Endothelial cell of umbilical vein (primary cell): ENCODE measurements around the gene FGF19. TPM values are rescaled to one million over a fixed set of nuclear protein-coding genes. Genes with fewer than 3 reads are reported as not detected.

Experiments
- BruUV-seq: library from RNA; stranded (reverse); fragments of 400-500 nt; replicated peaks from 2 replicates; lab custom pipeline; 2021; lab: Mats Ljungman, UMichigan
- CTCF ChIA-PET: fragments of 300-600, 350-600 bp; sonication (Branson Sonifier 250); formaldehyde crosslinking; loops from one replicate; lab custom pipeline; 2021; ENCODE audit warnings: antibody characterized with exemption, inconsistent platforms; lab: Charles Lee
- POLR2A ChIA-PET: fragments of 300-600, 350-600 bp; sonication (Branson Sonifier 250); formaldehyde crosslinking; loops from one replicate; lab custom pipeline; 2021; ENCODE audit warnings: antibody characterized with exemption, inconsistent platforms; lab: Charles Lee
- DNase-seq: peaks from one replicate; pipeline ENCODE4 v3.0.0-alpha.2; 2011; ENCODE audit warnings: low read depth, low spot score
- FAIRE-seq: peaks from 2 replicates; lab custom pipeline; 2011; peaks lifted over from hg19 to GRCh38; lab: Jason Lieb, UNC
- H2AFZ ChIP-seq: 2 replicates; pipeline ENCODE4 v1.6.0; 2012; ENCODE audit warnings: low read depth, low read length, control low read depth, inconsistent platforms
- H3K27ac ChIP-seq: 2 replicates; pipeline ENCODE4 v1.5.1; 2011; ENCODE audit warnings: low read depth, mild to moderate bottlenecking, control low read depth, low read length, moderate library complexity; ENCODE audit not compliant: insufficient read depth
- H3K27me3 ChIP-seq, 2 experiments: 2 replicates each; pipeline versions ENCODE4 v1.6.0 to v1.6.1; 2011; ENCODE audit warnings: low read length in 2 of 2, mixed read lengths in 1 of 2; ENCODE audit not compliant: control insufficient read depth in 2 of 2, insufficient read depth in 2 of 2
- H3K36me3 ChIP-seq, 2 experiments: 2 replicates in 1 of 2; 3 replicates in 1 of 2; pipeline ENCODE4 v1.5.1; 2011; ENCODE audit warnings: low read length in 2 of 2, mild to moderate bottlenecking in 1 of 2, moderate library complexity in 1 of 2; ENCODE audit not compliant: control insufficient read depth in 2 of 2, insufficient read depth in 2 of 2; ENCODE audit errors: extremely low read depth in 1 of 2
- H3K4me1 ChIP-seq: 3 replicates; pipeline ENCODE4 v1.5.1; 2011; ENCODE audit warnings: mild to moderate bottlenecking, low read length; ENCODE audit not compliant: control insufficient read depth, insufficient read depth; ENCODE audit errors: extremely low read depth
- H3K4me2 ChIP-seq: 2 replicates; pipeline ENCODE4 v1.6.1; 2011; ENCODE audit warnings: low read length, control low read depth, mixed read lengths; ENCODE audit not compliant: insufficient read depth
- H3K4me3 ChIP-seq, 3 experiments: fragments of 200-600 bp in 1 of 3; sonication (generic), shearing (Covaris generic) in 1 of 3; replicated peaks in 1 of 3; 2 replicates each; pipeline ENCODE4 v1.5.1; 2011 to 2016; ENCODE audit warnings: control low read depth in 3 of 3, low read length in 3 of 3, mild to moderate bottlenecking in 2 of 3, inconsistent platforms in 1 of 3, low read depth in 1 of 3, moderate library complexity in 1 of 3; ENCODE audit not compliant: insufficient read depth in 1 of 3
- H3K79me2 ChIP-seq: 2 replicates; pipeline ENCODE4 v1.6.0; 2012; ENCODE audit warnings: low read length, inconsistent platforms; ENCODE audit not compliant: control insufficient read depth, insufficient read depth
- H3K9ac ChIP-seq: replicated peaks from 2 replicates; pipeline ENCODE3; 2011; ENCODE audit warnings: low read length, control low read depth; ENCODE audit not compliant: insufficient read depth; ENCODE audit errors: extremely low read depth
- H3K9me1 ChIP-seq: replicated peaks from 3 replicates; pipeline ENCODE4 v1.6.0; 2011; ENCODE audit warnings: mild to moderate bottlenecking, low read length; ENCODE audit not compliant: control insufficient read depth, insufficient read depth; ENCODE audit errors: extremely low read depth
- H3K9me3 ChIP-seq: replicated peaks from 2 replicates; pipeline ENCODE4 v1.5.1; 2012; ENCODE audit warnings: low read length, inconsistent platforms; ENCODE audit not compliant: control insufficient read depth, insufficient read depth
- H4K20me1 ChIP-seq: replicated peaks from 2 replicates; pipeline ENCODE3; 2011; ENCODE audit warnings: mild to moderate bottlenecking, low read length; ENCODE audit not compliant: control insufficient read depth, insufficient read depth; ENCODE audit errors: extremely low read depth
- EZH2 ChIP-seq: IDR thresholded peaks from 2 replicates; pipeline ENCODE4 v1.6.1; 2012; ENCODE audit warnings: borderline replicate concordance, low read depth, mild to moderate bottlenecking, moderate library complexity, low read length, inconsistent platforms; ENCODE audit not compliant: severe bottlenecking
- FOS ChIP-seq: IDR thresholded peaks from 2 replicates; pipeline ENCODE4 v1.6.1; 2011; ENCODE audit warnings: mild to moderate bottlenecking, low read length, moderate library complexity, borderline replicate concordance; ENCODE audit not compliant: insufficient read depth
- GATA2 ChIP-seq: IDR thresholded peaks from 2 replicates; pipeline ENCODE4 v1.7.0; 2011; ENCODE audit warnings: low read depth, mild to moderate bottlenecking, moderate library complexity, mixed read lengths, low read length; ENCODE audit not compliant: insufficient read length, insufficient read depth
- JUN ChIP-seq: IDR thresholded peaks from 2 replicates; pipeline ENCODE4 v1.6.1; 2011; ENCODE audit warnings: borderline replicate concordance, low read depth; ENCODE audit not compliant: insufficient read length, insufficient read depth
- MYC ChIP-seq: IDR thresholded peaks from one replicate; pipeline ENCODE4 v1.6.1; 2011; ENCODE audit warnings: mild to moderate bottlenecking, low read depth, low read length
- POLR2A ChIP-seq: IDR thresholded peaks from 2 replicates; pipeline ENCODE4 v1.6.1; 2012; ENCODE audit warnings: low read depth, mild to moderate bottlenecking, control low read depth, low read length
- POLR2AphosphoS5 ChIP-seq: IDR thresholded peaks from 2 replicates; pipeline ENCODE4 v1.6.1; 2012; ENCODE audit warnings: low read depth, mild to moderate bottlenecking, control low read depth, low read length, moderate library complexity; ENCODE audit not compliant: insufficient read depth
- dilution Hi-C: fragments of 300-500 bp; cut with MboI; formaldehyde crosslinking; loops from one replicate; pipeline ENCODE4 v1.15.0; 2019; ENCODE audit warnings: low sequenced_read_pairs; ENCODE audit not compliant: extremely low pct_ligation_motif_present
- intact Hi-C: fragments of 100-400 bp; cut with micrococcal nuclease; formaldehyde crosslinking; loops from one replicate; pipeline ENCODE4 v1.10.0; 2022
- polyA plus RNA-seq, 4 experiments: library from polyadenylated mRNA; depleted of rRNA in 3 of 4; stranded (reverse) in 3 of 4; unstranded in 1 of 4; fragments of >200 nt; gene quantifications; 2 replicates each; pipeline versions ENCODE4 v1.2.1 to v1.2.3, GENCODE V29; 2011 to 2012; ENCODE audit warnings: missing spikeins in 1 of 4
- total RNA-seq: library from RNA; stranded (reverse); gene quantifications from 2 replicates; pipeline ENCODE4 v1.2.3, GENCODE V29; 2021
- TF ChIP-seq, protein P1 (sequence below): IDR thresholded peaks from 2 replicates; pipeline ENCODE4 v1.6.1; 2011; ENCODE audit not compliant: insufficient read depth, insufficient read length
- TF ChIP-seq, protein P2 (sequence below), 2 donors: IDR thresholded peaks; 1 replicate in 1 of 2; 2 replicates in 1 of 2; pipeline ENCODE4 v1.5.1; 2011; ENCODE audit warnings: low read length in 2 of 2, mild to moderate bottlenecking in 2 of 2, moderate library complexity in 2 of 2, control low read depth in 1 of 2, inconsistent platforms in 1 of 2, low read depth in 1 of 2; ENCODE audit not compliant: insufficient read depth in 1 of 2; ENCODE audit errors: extremely low read depth in 1 of 2

Gene FGF19
- total and polyA plus RNA-seq, 2 donors (not counting 3 experiments of a cell fraction or from before 2014, with no cell fraction given), result 0.03 TPM; not detected in 1

DNA sequence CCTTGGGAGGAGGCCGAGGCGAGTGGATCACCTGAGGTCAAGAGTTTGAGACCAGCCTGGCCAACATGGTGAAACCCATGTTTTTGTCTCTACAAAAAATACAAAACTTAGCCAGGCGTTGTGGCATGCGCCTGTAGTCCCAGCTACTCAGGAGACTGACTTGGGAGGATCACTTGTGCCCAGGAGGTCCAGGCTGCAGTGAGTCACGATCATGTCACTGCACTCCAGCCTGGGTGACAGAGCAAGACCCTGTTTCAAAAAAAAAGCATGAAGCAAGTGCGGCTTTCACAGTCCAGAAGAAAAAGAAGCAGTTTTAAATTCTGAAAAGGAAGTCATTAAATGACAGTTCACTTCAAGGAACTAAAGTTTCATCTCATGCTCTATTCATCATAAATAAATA, 21.6 kb downstream of the FGF19 start:
- no peak overlapping the region for H2AFZ ChIP-seq
- BruUV-seq, result no TSS peak

DNA sequence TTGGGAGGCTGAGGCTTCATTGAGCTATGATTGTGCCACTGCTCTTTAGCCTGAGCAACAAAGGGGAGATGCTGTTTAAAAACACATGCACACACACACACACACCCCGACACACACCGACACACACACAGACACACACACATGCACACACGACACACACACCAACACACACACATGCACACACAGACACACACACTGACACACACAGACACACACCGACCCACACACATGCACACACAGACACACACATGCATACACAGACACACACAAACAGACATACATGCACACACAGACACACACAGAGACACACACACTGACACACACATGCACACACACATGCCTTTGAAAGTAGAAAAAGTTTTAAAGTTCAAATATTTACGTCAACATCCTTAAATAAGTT, 23.1 kb downstream of the FGF19 start:
- Histone ChIP-seq H3K4me3 (no peak overlapping the region), H3K4me2 (no peak overlapping the region), H3K79me2 (no peaks in the 10 kb centered on the region), H3K4me1 (no peaks in the 10 kb centered on the region), H3K9me3 (no peaks in the 10 kb centered on the region), H3K27ac (no peak overlapping the region), H3K27me3 (peaks cover 0 to 3% of the 10 kb centered on the region in 2 experiments), H2AFZ (no peak overlapping the region), H4K20me1 (no peaks in the 10 kb centered on the region), H3K9me1 (no peaks in the 10 kb centered on the region), H3K9ac (no peak overlapping the region), H3K36me3 (no peaks in the 10 kb centered on the region)
- intact Hi-C loops (no loop called here), dilution Hi-C loops (no loop called here)
- no peak for FAIRE-seq
- BruUV-seq, result no TSS peak
- CTCF ChIA-PET, result interaction anchor here (1.1 kb wide), 1 partner anchor 10 kb away, joined by 3 read pairs; no protein-coding TSS in a partner anchor
- POLR2A ChIA-PET, result no interaction called here
- no peak for TF ChIP-seq EZH2
- no peak for TF ChIP-seq JUN
- TF ChIP-seq FOS, result no peak
- no peak for TF ChIP-seq POLR2AphosphoS5
- TF ChIP-seq POLR2A, result no peak
- TF ChIP-seq GATA2, result no peak
- TF ChIP-seq, protein P1, sequence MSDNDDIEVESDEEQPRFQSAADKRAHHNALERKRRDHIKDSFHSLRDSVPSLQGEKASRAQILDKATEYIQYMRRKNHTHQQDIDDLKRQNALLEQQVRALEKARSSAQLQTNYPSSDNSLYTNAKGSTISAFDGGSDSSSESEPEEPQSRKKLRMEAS, result no peak
- TF ChIP-seq, protein P2, sequence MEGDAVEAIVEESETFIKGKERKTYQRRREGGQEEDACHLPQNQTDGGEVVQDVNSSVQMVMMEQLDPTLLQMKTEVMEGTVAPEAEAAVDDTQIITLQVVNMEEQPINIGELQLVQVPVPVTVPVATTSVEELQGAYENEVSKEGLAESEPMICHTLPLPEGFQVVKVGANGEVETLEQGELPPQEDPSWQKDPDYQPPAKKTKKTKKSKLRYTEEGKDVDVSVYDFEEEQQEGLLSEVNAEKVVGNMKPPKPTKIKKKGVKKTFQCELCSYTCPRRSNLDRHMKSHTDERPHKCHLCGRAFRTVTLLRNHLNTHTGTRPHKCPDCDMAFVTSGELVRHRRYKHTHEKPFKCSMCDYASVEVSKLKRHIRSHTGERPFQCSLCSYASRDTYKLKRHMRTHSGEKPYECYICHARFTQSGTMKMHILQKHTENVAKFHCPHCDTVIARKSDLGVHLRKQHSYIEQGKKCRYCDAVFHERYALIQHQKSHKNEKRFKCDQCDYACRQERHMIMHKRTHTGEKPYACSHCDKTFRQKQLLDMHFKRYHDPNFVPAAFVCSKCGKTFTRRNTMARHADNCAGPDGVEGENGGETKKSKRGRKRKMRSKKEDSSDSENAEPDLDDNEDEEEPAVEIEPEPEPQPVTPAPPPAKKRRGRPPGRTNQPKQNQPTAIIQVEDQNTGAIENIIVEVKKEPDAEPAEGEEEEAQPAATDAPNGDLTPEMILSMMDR (IDR thresholded peaks at IDR 0.05; ENCODE audit: extremely low read depth in 1 of 2, insufficient read depth in 1 of 2, low read depth in 1 of 2, low read length in 2 of 2), result no peak
- no peak for TF ChIP-seq MYC
- no peak for DNase-seq

More for the DNA sequence above, 21.6 kb downstream of the FGF19 start:
- Histone ChIP-seq H3K4me2 (no peak overlapping the region), H4K20me1 (no peaks in the 10 kb centered on the region), H3K27me3 (peaks cover 0 to 3% of the 10 kb centered on the region in 2 experiments), H3K79me2 (no peaks in the 10 kb centered on the region), H3K27ac (no peak overlapping the region), H3K9me1 (no peaks in the 10 kb centered on the region), H3K9ac (no peak overlapping the region), H3K36me3 (no peaks in the 10 kb centered on the region), H3K4me3 (no peak overlapping the region), H3K9me3 (no peaks in the 10 kb centered on the region), H3K4me1 (no peaks in the 10 kb centered on the region)
- intact Hi-C loops, result no loop called here
- ChIA-PET CTCF (interaction anchor here (1.5 kb wide), 1 partner anchor 12 kb away, joined by 4 read pairs; no protein-coding TSS in a partner anchor), POLR2A (interaction anchor here (0.6 kb wide), 1 partner anchor 14 kb away, joined by 9 read pairs; no protein-coding TSS in a partner anchor)
- no peak for DNase-seq
- TF ChIP-seq EZH2, result no peak
- TF ChIP-seq POLR2A, result no peak
- TF ChIP-seq MYC, result no peak
- TF ChIP-seq, protein P1, result no peak
- TF ChIP-seq GATA2, result no peak
- TF ChIP-seq POLR2AphosphoS5, result no peak
- dilution Hi-C loops, result no loop called here
- FAIRE-seq, result no peak
